K562 (cell line): ENCODE data around the gene SCN5A. TPM values are rescaled to one million over a fixed set of nuclear protein-coding genes. Genes with fewer than 3 reads are reported as not detected.

Source experiments
- CEBPG ChIP-seq, 3 experiments: fragments of 200-800 bp in 1 of 3; sonication (Bioruptor generic) in 1 of 3; sonication (generic) in 1 of 3; formaldehyde crosslinking in 1 of 3; IDR thresholded peaks in 2 of 3; conservative IDR thresholded peaks in 1 of 3; 2 replicates each; pipeline versions ENCODE4 v1.6.1 to v1.8.0; 2016 to 2022; ENCODE audit warnings: missing compliant biosample characterization in 2 of 3, missing genetic modification characterization in 2 of 3, mild to moderate bottlenecking in 1 of 3, missing genetic modification reagents in 1 of 3
- CREM ChIP-seq: IDR thresholded peaks from 2 replicates; pipeline ENCODE4 v1.6.1; 2014; ENCODE audit warnings: antibody characterized with exemption, low read depth
- DDX20 ChIP-seq: fragments of 450-650 bp; IDR thresholded peaks from 2 replicates; pipeline ENCODE4 v1.6.1; 2016; ENCODE audit warnings: missing genetic modification characterization, low read depth, mild to moderate bottlenecking, missing compliant biosample characterization, moderate library complexity
- FOXM1 ChIP-seq, 2 experiments: fragments of 450-650 bp in 1 of 2; sonication (generic) in 1 of 2; formaldehyde crosslinking in 1 of 2; IDR thresholded peaks; 2 replicates each; pipeline versions ENCODE4 v1.6.1 to v1.9.0; 2017 to 2022; ENCODE audit warnings: low read depth in 2 of 2, mild to moderate bottlenecking in 2 of 2, missing genetic modification reagents in 1 of 2, moderate library complexity in 1 of 2
- MEIS2 ChIP-seq: fragments of 450-650 bp; IDR thresholded peaks from 2 replicates; pipeline ENCODE4 v1.6.1; 2014; ENCODE audit warnings: mild to moderate bottlenecking; ENCODE audit not compliant: partially characterized antibody
- PHB ChIP-seq: fragments of 250-450 bp; sonication (Bioruptor Pico); IDR thresholded peaks from 2 replicates; pipeline ENCODE4 v1.5.0; 2021
- RB1 ChIP-seq: fragments of 450-650 bp; IDR thresholded peaks from 2 replicates; pipeline ENCODE4 v1.6.1; 2017; ENCODE audit warnings: low read depth, mild to moderate bottlenecking
- SOX6 ChIP-seq: fragments of 450-650 bp; IDR thresholded peaks from 2 replicates; pipeline ENCODE4 v1.6.1; 2014; ENCODE audit warnings: mild to moderate bottlenecking
- ZNF586 ChIP-seq: fragments of 450-650 bp; formaldehyde crosslinking; conservative IDR thresholded peaks from 2 replicates; pipeline ENCODE4 v1.4.0; 2020; ENCODE audit warnings: mild to moderate bottlenecking, moderate library complexity
- ZNF644 ChIP-seq: fragments of 200-800 bp; sonication (Bioruptor generic); IDR thresholded peaks from 2 replicates; pipeline ENCODE4 v1.6.1; 2016; ENCODE audit warnings: low read depth, missing genetic modification characterization, missing compliant biosample characterization
- ZNF717 ChIP-seq: fragments of 250-450 bp; sonication (Bioruptor Pico); IDR thresholded peaks from 2 replicates; pipeline ENCODE4 v1.5.0; 2021
- polyA plus RNA-seq, 8 experiments: library from polyadenylated mRNA; depleted of rRNA in 4 of 8; stranded (reverse) in 5 of 8; unstranded in 3 of 8; fragments of >200 nt; fragmentation: Nextera tagmentation in 2 of 8; fragmentation: Illumina TruSeq in 1 of 8; extraction: Ambion mirVana in 2 of 8; extraction: Trizol in 1 of 8; gene quantifications; 2 replicates each; pipeline versions ENCODE4 v1.2.1 to v1.2.3, GENCODE V29; 2011 to 2014; ENCODE audit warnings: inconsistent platforms in 1 of 8, missing spikeins in 1 of 8
- total RNA-seq, 7 experiments: library from RNA; depleted of rRNA in 6 of 7; stranded (reverse); fragments of >200 nt in 6 of 7; fragmentation: Illumina TruSeq in 2 of 7; extraction: Trizol in 2 of 7; gene quantifications; 2 replicates each; pipeline versions ENCODE4 v1.2.1 to v1.2.3, GENCODE V29; 2011 to 2021; ENCODE audit warnings: low replicate concordance in 1 of 7
- TF ChIP-seq, protein P1 (sequence below): fragments of 200-600 bp; sonication (generic); IDR thresholded peaks from one replicate; pipeline ENCODE4 v1.6.1; 2012; ENCODE audit warnings: mild to moderate bottlenecking, low read depth, low read length, inconsistent platforms
- TF ChIP-seq, protein P2 (sequence below), 2 experiments: fragments of 450-650 bp in 1 of 2; sonication (generic) in 1 of 2; formaldehyde crosslinking in 1 of 2; IDR thresholded peaks in 1 of 2; conservative IDR thresholded peaks in 1 of 2; 2 replicates each; pipeline versions ENCODE4 v1.6.1 to v1.8.1; 2016 to 2023; ENCODE audit warnings: mild to moderate bottlenecking in 2 of 2, moderate library complexity in 2 of 2, inconsistent platforms in 1 of 2, missing genetic modification reagents in 1 of 2
- TF ChIP-seq, protein P3 (sequence below): fragments of 450-650 bp; formaldehyde crosslinking; IDR thresholded peaks from 2 replicates; pipeline ENCODE4 v1.4.0; 2020; ENCODE audit warnings: mild to moderate bottlenecking, moderate library complexity

The SCN5A gene
- total and polyA plus RNA-seq, 9 of the 15 experiments (the other 6 are each of a cell fraction or from before 2014, with no cell fraction given), result 0.07 to 1.4 (median 0.21) TPM; not detected in 2

DNA sequence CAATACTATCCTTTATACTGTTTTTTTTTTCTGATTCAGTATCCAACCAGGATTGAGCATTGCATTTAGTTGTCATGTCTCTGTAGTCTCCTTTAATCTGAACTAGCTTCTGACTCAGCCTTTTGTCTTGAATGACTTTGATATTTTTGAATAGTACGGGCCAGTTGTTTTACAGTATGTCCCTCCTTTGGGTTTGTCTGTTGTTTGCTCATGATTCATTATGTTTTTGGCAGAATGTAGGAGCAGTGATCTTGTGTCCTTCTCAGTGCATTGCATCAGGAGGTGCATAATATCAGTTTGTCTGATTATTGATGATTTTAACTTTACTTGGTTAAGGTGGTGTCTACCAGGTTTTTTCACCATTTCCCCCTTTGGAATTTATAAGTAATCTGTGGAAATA lies 132.8 kb downstream of the SCN5A start (continued):
- TF ChIP-seq, protein P1, sequence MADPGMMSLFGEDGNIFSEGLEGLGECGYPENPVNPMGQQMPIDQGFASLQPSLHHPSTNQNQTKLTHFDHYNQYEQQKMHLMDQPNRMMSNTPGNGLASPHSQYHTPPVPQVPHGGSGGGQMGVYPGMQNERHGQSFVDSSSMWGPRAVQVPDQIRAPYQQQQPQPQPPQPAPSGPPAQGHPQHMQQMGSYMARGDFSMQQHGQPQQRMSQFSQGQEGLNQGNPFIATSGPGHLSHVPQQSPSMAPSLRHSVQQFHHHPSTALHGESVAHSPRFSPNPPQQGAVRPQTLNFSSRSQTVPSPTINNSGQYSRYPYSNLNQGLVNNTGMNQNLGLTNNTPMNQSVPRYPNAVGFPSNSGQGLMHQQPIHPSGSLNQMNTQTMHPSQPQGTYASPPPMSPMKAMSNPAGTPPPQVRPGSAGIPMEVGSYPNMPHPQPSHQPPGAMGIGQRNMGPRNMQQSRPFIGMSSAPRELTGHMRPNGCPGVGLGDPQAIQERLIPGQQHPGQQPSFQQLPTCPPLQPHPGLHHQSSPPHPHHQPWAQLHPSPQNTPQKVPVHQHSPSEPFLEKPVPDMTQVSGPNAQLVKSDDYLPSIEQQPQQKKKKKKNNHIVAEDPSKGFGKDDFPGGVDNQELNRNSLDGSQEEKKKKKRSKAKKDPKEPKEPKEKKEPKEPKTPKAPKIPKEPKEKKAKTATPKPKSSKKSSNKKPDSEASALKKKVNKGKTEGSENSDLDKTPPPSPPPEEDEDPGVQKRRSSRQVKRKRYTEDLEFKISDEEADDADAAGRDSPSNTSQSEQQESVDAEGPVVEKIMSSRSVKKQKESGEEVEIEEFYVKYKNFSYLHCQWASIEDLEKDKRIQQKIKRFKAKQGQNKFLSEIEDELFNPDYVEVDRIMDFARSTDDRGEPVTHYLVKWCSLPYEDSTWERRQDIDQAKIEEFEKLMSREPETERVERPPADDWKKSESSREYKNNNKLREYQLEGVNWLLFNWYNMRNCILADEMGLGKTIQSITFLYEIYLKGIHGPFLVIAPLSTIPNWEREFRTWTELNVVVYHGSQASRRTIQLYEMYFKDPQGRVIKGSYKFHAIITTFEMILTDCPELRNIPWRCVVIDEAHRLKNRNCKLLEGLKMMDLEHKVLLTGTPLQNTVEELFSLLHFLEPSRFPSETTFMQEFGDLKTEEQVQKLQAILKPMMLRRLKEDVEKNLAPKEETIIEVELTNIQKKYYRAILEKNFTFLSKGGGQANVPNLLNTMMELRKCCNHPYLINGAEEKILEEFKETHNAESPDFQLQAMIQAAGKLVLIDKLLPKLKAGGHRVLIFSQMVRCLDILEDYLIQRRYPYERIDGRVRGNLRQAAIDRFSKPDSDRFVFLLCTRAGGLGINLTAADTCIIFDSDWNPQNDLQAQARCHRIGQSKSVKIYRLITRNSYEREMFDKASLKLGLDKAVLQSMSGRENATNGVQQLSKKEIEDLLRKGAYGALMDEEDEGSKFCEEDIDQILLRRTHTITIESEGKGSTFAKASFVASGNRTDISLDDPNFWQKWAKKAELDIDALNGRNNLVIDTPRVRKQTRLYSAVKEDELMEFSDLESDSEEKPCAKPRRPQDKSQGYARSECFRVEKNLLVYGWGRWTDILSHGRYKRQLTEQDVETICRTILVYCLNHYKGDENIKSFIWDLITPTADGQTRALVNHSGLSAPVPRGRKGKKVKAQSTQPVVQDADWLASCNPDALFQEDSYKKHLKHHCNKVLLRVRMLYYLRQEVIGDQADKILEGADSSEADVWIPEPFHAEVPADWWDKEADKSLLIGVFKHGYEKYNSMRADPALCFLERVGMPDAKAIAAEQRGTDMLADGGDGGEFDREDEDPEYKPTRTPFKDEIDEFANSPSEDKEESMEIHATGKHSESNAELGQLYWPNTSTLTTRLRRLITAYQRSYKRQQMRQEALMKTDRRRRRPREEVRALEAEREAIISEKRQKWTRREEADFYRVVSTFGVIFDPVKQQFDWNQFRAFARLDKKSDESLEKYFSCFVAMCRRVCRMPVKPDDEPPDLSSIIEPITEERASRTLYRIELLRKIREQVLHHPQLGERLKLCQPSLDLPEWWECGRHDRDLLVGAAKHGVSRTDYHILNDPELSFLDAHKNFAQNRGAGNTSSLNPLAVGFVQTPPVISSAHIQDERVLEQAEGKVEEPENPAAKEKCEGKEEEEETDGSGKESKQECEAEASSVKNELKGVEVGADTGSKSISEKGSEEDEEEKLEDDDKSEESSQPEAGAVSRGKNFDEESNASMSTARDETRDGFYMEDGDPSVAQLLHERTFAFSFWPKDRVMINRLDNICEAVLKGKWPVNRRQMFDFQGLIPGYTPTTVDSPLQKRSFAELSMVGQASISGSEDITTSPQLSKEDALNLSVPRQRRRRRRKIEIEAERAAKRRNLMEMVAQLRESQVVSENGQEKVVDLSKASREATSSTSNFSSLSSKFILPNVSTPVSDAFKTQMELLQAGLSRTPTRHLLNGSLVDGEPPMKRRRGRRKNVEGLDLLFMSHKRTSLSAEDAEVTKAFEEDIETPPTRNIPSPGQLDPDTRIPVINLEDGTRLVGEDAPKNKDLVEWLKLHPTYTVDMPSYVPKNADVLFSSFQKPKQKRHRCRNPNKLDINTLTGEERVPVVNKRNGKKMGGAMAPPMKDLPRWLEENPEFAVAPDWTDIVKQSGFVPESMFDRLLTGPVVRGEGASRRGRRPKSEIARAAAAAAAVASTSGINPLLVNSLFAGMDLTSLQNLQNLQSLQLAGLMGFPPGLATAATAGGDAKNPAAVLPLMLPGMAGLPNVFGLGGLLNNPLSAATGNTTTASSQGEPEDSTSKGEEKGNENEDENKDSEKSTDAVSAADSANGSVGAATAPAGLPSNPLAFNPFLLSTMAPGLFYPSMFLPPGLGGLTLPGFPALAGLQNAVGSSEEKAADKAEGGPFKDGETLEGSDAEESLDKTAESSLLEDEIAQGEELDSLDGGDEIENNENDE, result no peak
- peak; percentile 69 for TF ChIP-seq SOX6
- TF ChIP-seq DDX20 (tag), result no peak
- TF ChIP-seq RB1, result no peak
- TF ChIP-seq MEIS2, result peak; percentile 66
- TF ChIP-seq, protein P2, sequence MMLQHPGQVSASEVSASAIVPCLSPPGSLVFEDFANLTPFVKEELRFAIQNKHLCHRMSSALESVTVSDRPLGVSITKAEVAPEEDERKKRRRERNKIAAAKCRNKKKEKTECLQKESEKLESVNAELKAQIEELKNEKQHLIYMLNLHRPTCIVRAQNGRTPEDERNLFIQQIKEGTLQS (IDR thresholded peaks at IDR 0.05), result peak; percentile 60
- TF ChIP-seq, protein P2 (CRISPR knock-in tag; conservative IDR thresholded peaks at IDR 0.05), result no peak
- no peak for TF ChIP-seq ZNF717 (CRISPR knock-in tag)
- TF ChIP-seq FOXM1 (IDR thresholded peaks at IDR 0.05; ENCODE audit: low read depth), result peak; percentile 39; the same call in 1 of the 2 replicates
- TF ChIP-seq FOXM1 (CRISPR knock-in tag; IDR thresholded peaks at IDR 0.05; ENCODE audit: low read depth), result no peak
- no peak for TF ChIP-seq CREM
- no peak for TF ChIP-seq CEBPG (CRISPR knock-in tag; IDR thresholded peaks at IDR 0.05)
- 0 out of 4 replicates have a peak, but pooled peaks of 1 of the 2 experiments have one; percentile 29 for TF ChIP-seq CEBPG (tag; conservative IDR thresholded peaks at IDR 0.05 in 1 of 2, IDR thresholded peaks at IDR 0.05 in 1 of 2)
- no peak for TF ChIP-seq ZNF586 (CRISPR knock-in tag)
- no peak for TF ChIP-seq ZNF644 (tag)
- TF ChIP-seq, protein P3, sequence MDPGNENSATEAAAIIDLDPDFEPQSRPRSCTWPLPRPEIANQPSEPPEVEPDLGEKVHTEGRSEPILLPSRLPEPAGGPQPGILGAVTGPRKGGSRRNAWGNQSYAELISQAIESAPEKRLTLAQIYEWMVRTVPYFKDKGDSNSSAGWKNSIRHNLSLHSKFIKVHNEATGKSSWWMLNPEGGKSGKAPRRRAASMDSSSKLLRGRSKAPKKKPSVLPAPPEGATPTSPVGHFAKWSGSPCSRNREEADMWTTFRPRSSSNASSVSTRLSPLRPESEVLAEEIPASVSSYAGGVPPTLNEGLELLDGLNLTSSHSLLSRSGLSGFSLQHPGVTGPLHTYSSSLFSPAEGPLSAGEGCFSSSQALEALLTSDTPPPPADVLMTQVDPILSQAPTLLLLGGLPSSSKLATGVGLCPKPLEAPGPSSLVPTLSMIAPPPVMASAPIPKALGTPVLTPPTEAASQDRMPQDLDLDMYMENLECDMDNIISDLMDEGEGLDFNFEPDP (CRISPR knock-in tag), result no peak
- TF ChIP-seq PHB, result no peak
